CD14-positive monocyte (primary cell): ENCODE measurements around the gene FAM161A. TPM values are rescaled to one million over a fixed set of nuclear protein-coding genes. Genes with fewer than 3 reads are reported as not detected.

ENCODE experiments used
- DNase-seq, 3 donors: peaks; one replicate each; pipeline ENCODE4 v3.0.0-alpha.2; 2011 to 2022
- H2AFZ ChIP-seq: 2 replicates; pipeline ENCODE4 v1.6.0; 2012; ENCODE audit warnings: mild to moderate bottlenecking, low read depth, low read length, inconsistent platforms; ENCODE audit not compliant: insufficient read depth, poor library complexity, severe bottlenecking
- H3K27ac ChIP-seq, 2 donors: 1 replicate in 1 of 2; 2 replicates in 1 of 2; pipeline ENCODE4 v1.5.1; 2012 to 2013; ENCODE audit warnings: low read length in 2 of 2, control low read depth in 1 of 2, inconsistent platforms in 1 of 2, low read depth in 1 of 2, mild to moderate bottlenecking in 1 of 2
- H3K27me3 ChIP-seq, 2 donors: one replicate each; pipeline versions ENCODE4 v1.6.0 to v1.6.1; 2011 to 2013; ENCODE audit warnings: low read length in 2 of 2; ENCODE audit not compliant: control insufficient read depth in 2 of 2, insufficient read depth in 2 of 2
- H3K36me3 ChIP-seq, 2 donors: replicated peaks in 1 of 2; 1 replicate in 1 of 2; 2 replicates in 1 of 2; pipeline versions ENCODE4 v1.5.1 to v1.6.1; 2012 to 2013; ENCODE audit warnings: low read length in 2 of 2, control low read depth in 1 of 2, inconsistent platforms in 1 of 2, mild to moderate bottlenecking in 1 of 2; ENCODE audit not compliant: insufficient read depth in 2 of 2, control insufficient read depth in 1 of 2
- H3K4me1 ChIP-seq, 2 donors: 1 replicate in 1 of 2; 2 replicates in 1 of 2; pipeline versions ENCODE4 v1.5.1 to v1.6.1; 2012 to 2013; ENCODE audit warnings: low read length in 2 of 2, control low read depth in 1 of 2, inconsistent platforms in 1 of 2, mild to moderate bottlenecking in 1 of 2, moderate library complexity in 1 of 2; ENCODE audit not compliant: insufficient read depth in 2 of 2, control insufficient read depth in 1 of 2
- H3K4me2 ChIP-seq: replicated peaks from 2 replicates; pipeline ENCODE3; 2012; ENCODE audit warnings: low read length, moderate library complexity, mild to moderate bottlenecking; ENCODE audit not compliant: poor library complexity, severe bottlenecking; ENCODE audit errors: extremely low read depth
- H3K4me3 ChIP-seq, 3 experiments: fragments of 200-600 bp in 1 of 3; sonication (generic) in 1 of 3; replicated peaks in 1 of 3; 1 replicate in 2 of 3; 2 replicates in 1 of 3; pipeline ENCODE4 v1.5.1; 2011 to 2013; ENCODE audit warnings: low read length in 3 of 3, mild to moderate bottlenecking in 3 of 3, control low read depth in 2 of 3, low read depth in 2 of 3, inconsistent platforms in 1 of 3, moderate library complexity in 1 of 3
- H3K79me2 ChIP-seq: 2 replicates; pipeline ENCODE4 v1.6.0; 2012; ENCODE audit warnings: mild to moderate bottlenecking, control low read depth, inconsistent platforms, low read length, moderate library complexity; ENCODE audit not compliant: insufficient read depth
- H3K9ac ChIP-seq: 2 replicates; pipeline ENCODE4 v1.6.0; 2017; ENCODE audit warnings: low read length, mild to moderate bottlenecking; ENCODE audit not compliant: insufficient read depth, poor library complexity, severe bottlenecking
- H3K9me3 ChIP-seq, 2 donors: replicated peaks in 1 of 2; 1 replicate in 1 of 2; 2 replicates in 1 of 2; pipeline versions ENCODE4 v1.5.1 to v1.6.1; 2012 to 2013; ENCODE audit warnings: low read length in 2 of 2, control low read depth in 1 of 2; ENCODE audit not compliant: control insufficient read depth in 1 of 2, insufficient read depth in 1 of 2
- H4K20me1 ChIP-seq: 2 replicates; pipeline ENCODE4 v1.6.0; 2012; ENCODE audit warnings: mild to moderate bottlenecking, low read length, control low read depth, moderate library complexity; ENCODE audit not compliant: insufficient read depth
- H3K27ac Mint-ChIP-seq, 7 donors: one replicate each; pipeline ENCODE4 v1.8.0; 2020; ENCODE audit warnings: mild to moderate bottlenecking in 7 of 7, mixed read lengths in 7 of 7, moderate library complexity in 6 of 7, inconsistent platforms in 2 of 7
- H3K27me3 Mint-ChIP-seq, 3 donors: one replicate each; pipeline ENCODE4 v1.8.0; 2021 to 2022; ENCODE audit warnings: low read depth in 3 of 3, mild to moderate bottlenecking in 3 of 3, mixed read lengths in 3 of 3, moderate library complexity in 3 of 3, inconsistent platforms in 1 of 3
- H3K36me3 Mint-ChIP-seq, 2 donors: one replicate each; pipeline ENCODE4 v1.8.0; 2020; ENCODE audit warnings: mixed read lengths in 2 of 2, inconsistent platforms in 1 of 2, mild to moderate bottlenecking in 1 of 2
- H3K4me1 Mint-ChIP-seq: one replicate; pipeline ENCODE4 v1.8.0; 2020; ENCODE audit warnings: mild to moderate bottlenecking, mixed read lengths
- H3K4me3 Mint-ChIP-seq, 2 donors: one replicate each; pipeline ENCODE4 v1.8.0; 2020; ENCODE audit warnings: mild to moderate bottlenecking in 2 of 2, mixed read lengths in 2 of 2, moderate library complexity in 1 of 2
- H3K9me3 Mint-ChIP-seq, 7 donors: one replicate each; pipeline ENCODE4 v1.8.0; 2020 to 2022; ENCODE audit warnings: mixed read lengths in 7 of 7, mild to moderate bottlenecking in 6 of 7, moderate library complexity in 6 of 7, inconsistent platforms in 2 of 7
- WGBS: methylation state at CpG from one replicate; pipeline ENCODE4 v1.1.5; 2013; ENCODE audit warnings: missing lambda C conversion rate; ENCODE audit not compliant: insufficient coverage; 5-methylcytosine and 5-hydroxymethylcytosine counted together
- intact Hi-C, 2 donors: fragments of 100-400 bp; cut with micrococcal nuclease; formaldehyde crosslinking; loops; one replicate each; pipeline versions ENCODE4 v1.15.0 to v1.15.1; 2023
- polyA plus RNA-seq, 3 donors: library from polyadenylated mRNA; depleted of rRNA in 1 of 3; unstranded in 2 of 3; stranded (reverse) in 1 of 3; fragments of 300-500 nt in 2 of 3; fragments of >200 nt in 1 of 3; fragmentation: Illumina TruSeq in 2 of 3; gene quantifications; 1 replicate in 2 of 3; 2 replicates in 1 of 3; pipeline ENCODE4 v1.2.3, GENCODE V29; 2012 to 2021
- TF ChIP-seq, protein P1 (sequence below): fragments of 200-600 bp; IDR thresholded peaks from one replicate; pipeline ENCODE4 v1.8.0; 2022; ENCODE audit warnings: antibody characterized with exemption, mild to moderate bottlenecking

The FAM161A gene
- polyA plus RNA-seq, 3 donors: 0.11 to 0.25 TPM; not detected in 1

- H3K4me1 ChIP-seq: no peaks in the 10 kb centered on the region
- no peak overlapping the region for H3K27ac ChIP-seq
- no peaks in the 10 kb centered on the region for H3K36me3 ChIP-seq
- H3K79me2 ChIP-seq: no peaks in the 10 kb centered on the region
- H3K36me3 Mint-ChIP-seq: no peaks in the 10 kb centered on the region
- H3K4me3 ChIP-seq: no peak overlapping the region
- peaks cover 4 to 6% of the 10 kb centered on the region in 2 donors for H3K9me3 ChIP-seq
- no peak overlapping the region for H3K4me2 ChIP-seq
- no peak overlapping the region for H3K27ac Mint-ChIP-seq
- peaks cover 3 to 7% (median 4%) of the 10 kb centered on the region in 3 donors for H3K27me3 Mint-ChIP-seq
- H2AFZ ChIP-seq: no peak overlapping the region
- no peak overlapping the region for H3K9ac ChIP-seq
- no peaks in the 10 kb centered on the region for H3K27me3 ChIP-seq
- intact Hi-C loops: no loop called here
- no peak for DNase-seq
- H4K20me1 ChIP-seq: no peaks in the 10 kb centered on the region
- no peak overlapping the region for H3K4me3 Mint-ChIP-seq
- TF ChIP-seq, protein P1, sequence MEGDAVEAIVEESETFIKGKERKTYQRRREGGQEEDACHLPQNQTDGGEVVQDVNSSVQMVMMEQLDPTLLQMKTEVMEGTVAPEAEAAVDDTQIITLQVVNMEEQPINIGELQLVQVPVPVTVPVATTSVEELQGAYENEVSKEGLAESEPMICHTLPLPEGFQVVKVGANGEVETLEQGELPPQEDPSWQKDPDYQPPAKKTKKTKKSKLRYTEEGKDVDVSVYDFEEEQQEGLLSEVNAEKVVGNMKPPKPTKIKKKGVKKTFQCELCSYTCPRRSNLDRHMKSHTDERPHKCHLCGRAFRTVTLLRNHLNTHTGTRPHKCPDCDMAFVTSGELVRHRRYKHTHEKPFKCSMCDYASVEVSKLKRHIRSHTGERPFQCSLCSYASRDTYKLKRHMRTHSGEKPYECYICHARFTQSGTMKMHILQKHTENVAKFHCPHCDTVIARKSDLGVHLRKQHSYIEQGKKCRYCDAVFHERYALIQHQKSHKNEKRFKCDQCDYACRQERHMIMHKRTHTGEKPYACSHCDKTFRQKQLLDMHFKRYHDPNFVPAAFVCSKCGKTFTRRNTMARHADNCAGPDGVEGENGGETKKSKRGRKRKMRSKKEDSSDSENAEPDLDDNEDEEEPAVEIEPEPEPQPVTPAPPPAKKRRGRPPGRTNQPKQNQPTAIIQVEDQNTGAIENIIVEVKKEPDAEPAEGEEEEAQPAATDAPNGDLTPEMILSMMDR: no peak
- peaks cover 4 to 15% (median 6%) of the 10 kb centered on the region in 7 donors for H3K9me3 Mint-ChIP-seq
- no peaks in the 10 kb centered on the region for H3K4me1 Mint-ChIP-seq
Measured at GRCh38 chr2:61785583-61785982, 68.3 kb downstream of the FAM161A start.

DNA sequence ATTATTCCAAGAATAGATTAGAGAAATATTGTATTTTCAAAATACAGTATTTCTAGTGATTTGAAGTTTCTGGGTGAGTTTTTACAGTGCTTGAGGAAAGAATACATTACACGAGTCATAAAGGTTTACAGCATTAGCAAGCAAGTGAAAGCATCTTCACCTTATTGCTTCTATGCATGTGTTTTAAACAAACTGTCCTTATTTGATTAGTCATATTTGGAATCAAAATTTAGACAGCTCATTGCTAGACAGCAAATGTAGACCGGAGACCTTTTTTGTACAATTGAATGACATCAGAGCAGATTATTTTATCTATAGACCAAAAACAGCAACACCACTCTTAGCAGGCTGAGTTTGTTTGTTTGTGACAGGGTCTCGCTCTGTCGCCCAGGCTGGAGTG lies 69.2 kb downstream of the FAM161A start:
- H4K20me1 ChIP-seq: no peaks in the 10 kb centered on the region
- 100% methylated on average over 2 of the region's 4 CpGs for WGBS
- no peaks in the 10 kb centered on the region for H3K79me2 ChIP-seq
- no peaks in the 10 kb centered on the region for H3K4me1 Mint-ChIP-seq
- no peak overlapping the region for H3K4me3 ChIP-seq
- H3K9me3 ChIP-seq: peaks cover 6 to 8% of the 10 kb centered on the region in 2 donors
- no peaks in the 10 kb centered on the region for H3K36me3 Mint-ChIP-seq
- no peaks in the 10 kb centered on the region for H3K27me3 ChIP-seq
- no peak overlapping the region for H3K4me3 Mint-ChIP-seq
- H3K4me1 ChIP-seq: no peaks in the 10 kb centered on the region
- no peak overlapping the region for H3K27ac Mint-ChIP-seq
- DNase-seq: no peak
- intact Hi-C loops: no loop called here
- no peaks in the 10 kb centered on the region for H3K36me3 ChIP-seq
- H3K4me2 ChIP-seq: no peak overlapping the region
- H3K27me3 Mint-ChIP-seq: peaks cover 2 to 7% (median 3%) of the 10 kb centered on the region in 3 donors
- no peak overlapping the region for H3K27ac ChIP-seq
- H3K9me3 Mint-ChIP-seq: peaks cover 6 to 18% (median 8%) of the 10 kb centered on the region in 7 donors
- TF ChIP-seq, protein P1: no peak
- H3K9ac ChIP-seq: no peak overlapping the region
- no peak overlapping the region for H2AFZ ChIP-seq
